Fibroblast of skin of scalp (primary cell): ENCODE measurements around the gene ITGA3.

Experiments used
- DNase-seq: peaks from one replicate; pipeline ENCODE4 v3.0.0-alpha.2; 2013

ITGA3 gene

DNA sequence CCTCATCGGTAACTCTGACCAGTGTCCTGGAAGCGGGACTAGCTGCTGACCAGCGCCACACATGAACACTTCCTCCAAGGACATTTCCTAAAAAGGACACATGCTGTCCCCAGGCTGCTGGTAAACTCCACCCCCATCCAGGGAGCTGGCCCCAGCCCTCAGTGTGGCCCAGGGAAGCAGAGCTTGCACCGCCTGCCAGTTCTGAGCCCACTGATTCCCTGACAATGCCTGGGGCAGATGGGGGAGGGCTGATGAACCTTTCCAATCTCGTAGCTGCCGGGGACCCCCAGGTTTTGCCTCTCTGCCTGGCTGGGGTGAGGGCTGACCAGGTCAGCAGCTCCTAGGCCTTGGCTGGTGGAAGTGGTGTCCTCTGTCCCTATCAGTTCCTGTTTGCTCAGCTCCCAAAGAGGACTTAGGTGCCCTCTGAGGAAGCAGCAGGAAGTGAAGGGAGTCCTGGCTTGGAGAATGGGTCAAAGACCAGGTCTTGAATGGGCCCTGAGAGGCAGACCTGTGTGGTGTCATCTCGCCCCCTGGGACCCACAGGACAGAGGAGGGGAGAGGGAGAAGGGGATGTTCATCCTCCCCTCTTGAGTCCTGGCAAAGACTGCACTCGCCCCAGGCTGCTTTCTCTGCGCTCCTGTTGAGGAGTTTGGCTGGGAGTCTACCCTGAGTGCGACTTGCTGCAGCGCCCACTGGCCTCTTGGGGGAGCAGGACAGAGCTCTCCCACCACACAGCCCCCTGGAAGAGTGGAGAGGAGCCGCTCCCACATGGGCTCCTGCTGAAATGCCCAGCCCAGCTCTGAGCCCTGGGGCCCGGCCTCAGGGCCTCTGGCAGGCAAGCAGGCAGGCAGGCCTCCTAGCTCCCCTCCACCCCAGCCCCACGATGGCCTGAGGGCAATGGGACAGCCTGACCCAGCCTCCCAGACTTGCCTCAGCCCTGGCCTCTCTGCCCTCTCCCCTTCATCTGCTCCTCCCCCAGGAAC lies 56.1 kb downstream of the ITGA3 start:
- DNase-seq: peak; percentile 35

DNA sequence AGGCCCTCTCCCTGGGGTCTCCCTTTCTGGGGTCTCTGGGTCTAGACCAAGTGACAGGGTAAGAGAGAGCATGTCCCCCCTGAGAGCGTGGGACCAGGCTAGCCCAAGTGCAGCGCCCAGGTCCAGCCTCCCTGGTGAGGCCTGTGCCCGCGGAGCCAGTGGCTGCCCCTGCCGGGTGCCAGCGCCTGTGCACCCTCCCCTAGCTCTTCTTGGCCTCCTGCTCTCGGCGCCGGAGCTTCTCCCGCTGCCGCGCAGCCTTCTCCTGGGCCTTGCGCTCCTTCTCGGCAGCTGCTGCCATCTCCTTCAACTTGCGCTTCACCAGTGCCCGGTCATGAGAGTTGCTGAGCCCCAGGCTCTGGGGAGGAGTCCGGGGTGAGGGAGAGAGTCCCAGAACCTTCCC lies 56.8 kb downstream of the ITGA3 start:
- DNase-seq: no peak

DNA sequence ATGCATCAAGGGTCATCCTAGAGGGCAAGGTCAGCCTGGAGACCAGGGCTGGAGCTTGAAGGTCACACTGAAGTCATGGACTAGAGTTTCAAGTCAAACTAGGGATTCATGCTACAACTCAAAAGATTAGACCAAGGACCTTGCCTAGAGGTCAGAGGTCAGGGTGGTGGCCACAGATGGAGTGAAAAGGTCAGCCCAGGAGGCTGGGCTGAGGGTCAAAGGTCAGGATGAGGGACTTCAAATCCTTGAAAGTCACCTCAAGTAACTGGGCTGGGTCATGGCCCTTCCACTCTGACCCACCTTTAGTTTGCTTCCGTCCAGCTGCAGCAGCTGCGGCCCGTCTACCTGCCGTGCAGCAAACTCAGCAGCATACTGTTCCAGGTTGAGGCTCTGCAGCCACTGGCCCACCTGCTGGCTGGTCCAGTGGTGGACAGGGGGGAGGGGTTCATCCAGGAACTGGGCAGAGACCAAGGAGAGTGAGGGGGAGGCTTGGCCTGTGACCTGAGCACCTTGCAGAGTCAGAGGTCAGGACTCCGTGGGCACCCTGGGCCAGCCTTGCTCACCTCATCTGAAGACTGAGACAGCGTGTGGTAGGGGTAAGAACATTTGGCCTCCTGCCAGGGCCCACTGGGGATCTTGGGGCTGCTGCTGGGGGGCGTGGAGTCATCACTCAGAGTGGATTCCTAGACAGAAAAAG lies 57.9 kb downstream of the ITGA3 start:
- no peak for DNase-seq

DNA sequence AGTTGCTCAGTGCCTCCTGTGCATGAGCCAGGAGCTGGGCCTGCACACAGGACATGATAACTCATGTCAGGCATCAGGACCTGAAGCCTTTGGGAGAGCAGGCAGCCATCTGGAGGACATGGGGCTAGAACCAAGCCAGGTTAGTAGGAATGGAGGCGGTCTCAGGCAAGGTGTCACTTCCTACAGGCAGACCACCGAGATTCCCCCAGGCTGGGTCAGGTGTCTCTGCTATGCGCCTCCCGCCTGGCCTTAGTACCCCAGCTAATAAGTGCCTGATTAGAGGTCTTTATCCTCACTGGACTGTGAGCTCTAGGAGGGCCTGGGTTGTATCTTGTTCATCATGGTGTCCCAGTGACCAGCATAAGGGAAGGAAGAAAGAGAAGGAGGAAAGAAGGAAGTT lies 58.5 kb downstream of the ITGA3 start:
- DNase-seq: no peak

DNA sequence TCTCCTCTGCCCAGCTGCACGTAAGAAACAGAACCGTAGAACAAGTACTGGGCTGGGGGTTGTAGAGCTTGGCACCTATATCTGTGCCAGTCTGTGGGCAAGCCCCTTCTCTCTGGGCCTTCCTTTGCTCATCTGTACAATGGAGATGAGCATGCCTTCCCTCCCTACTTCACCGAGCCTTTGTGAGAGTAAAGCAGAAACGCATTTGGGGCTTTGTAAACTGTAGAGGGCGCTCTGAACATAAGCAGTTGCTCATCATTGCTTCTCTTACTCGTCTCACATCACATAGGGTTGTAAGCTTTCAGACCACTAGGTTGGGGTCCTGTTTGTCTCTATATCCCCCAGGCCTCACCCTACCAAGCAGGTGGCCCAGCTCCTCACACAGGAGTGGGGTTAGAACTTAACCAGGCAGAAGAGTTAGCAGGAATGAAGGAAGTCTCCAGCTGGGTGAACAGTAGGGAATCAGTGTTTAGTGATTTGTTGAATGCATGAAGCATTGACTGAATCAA lies 59.0 kb downstream of the ITGA3 start:
- DNase-seq: peak; percentile 70

DNA sequence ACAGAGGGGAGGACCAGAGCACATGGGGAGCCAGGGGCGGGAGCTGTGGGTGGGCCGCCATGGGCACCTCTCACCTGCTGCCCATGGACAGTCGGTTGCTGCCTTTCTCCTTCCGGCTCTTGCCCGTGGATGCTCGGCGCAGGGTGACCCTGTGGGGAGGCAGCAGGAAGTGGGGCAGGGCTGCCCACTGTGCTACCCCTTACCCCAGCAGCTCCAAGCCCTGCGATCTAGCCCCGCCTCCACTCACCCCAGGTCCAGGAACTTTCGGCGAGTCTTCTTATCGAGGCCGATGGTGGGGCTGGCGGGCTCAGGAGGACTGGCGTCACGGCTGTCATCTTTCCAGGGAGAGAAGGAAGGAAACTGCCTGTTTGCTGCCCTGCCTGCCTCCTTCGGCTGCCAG lies 59.8 kb downstream of the ITGA3 start:
- no peak for DNase-seq

DNA sequence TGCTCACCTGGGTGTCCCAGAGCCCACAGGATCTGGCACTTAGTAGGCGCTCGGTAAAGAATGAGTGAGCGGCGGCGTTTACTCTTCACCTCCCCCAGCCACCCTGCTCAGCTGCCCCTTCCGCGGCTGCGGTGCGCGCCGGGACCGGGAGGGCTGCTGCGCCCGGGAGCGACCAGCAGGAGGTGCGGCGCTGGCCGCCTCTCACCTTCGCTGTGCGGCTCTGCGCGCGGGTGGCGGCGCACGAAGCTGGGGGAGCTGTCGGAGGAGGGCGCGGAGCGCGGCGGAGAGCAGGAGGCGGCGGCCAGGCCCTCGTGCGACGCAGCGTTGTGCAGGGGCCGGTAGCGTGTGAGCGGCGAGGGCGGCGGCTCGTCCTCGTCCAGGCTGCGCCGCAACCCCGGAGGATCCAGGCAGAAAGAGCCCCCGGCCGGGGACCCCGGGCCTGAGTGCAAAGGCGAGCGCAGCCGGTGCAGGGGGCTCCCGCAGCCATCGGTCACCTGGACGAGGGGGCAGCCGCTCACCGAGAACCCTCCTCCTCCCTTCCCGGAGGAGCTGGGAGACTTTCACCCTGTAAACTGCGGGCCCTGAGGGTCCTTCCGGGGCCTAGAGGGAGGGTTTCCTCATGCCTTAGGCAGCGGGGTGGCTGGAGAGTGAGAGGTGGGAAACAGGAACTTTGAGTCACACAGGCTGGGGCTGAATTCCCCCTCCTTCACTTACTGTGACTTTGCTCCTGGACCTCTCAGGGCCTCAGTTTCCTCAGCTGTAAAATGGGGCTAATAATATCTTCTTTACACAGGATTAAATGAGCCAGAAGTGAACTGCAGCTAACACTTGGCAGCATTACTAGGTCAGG lies 61.5 kb downstream of the ITGA3 start:
- DNase-seq: no peak

DNA sequence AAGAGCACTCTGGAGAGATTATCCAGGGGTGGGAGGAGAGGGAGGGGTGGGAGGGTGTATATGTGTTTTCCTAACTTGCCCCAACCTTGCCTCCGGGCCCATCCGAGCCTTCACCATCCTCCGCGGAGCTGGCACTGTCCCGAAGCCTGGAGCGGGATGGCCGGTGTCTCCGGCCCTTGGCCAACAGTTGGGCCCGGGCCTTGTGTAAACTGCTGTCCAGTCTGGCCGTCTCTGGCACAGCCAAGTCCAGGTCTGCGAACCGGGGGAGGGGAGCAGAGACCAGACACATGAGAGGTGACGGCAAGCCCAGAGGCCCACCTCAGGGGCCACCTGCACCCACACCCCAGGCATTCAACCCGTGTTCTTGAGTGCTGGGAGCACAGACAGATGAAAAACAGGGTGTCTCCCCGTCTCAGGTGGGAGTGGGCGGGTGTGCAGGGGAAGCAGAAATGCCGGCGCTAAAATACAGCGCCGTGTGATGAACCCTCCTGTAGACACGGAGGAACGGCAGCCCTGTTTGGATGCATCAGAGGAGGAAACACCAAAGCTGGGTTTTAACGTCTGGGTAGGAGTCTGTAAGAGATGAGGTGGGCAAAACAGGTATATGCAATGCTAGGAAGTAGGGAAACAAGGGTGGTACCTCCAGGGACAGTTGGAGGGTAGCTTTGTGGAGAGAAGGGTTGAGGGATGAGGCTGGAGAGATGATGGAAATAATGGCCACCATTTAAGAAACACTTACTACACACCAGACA lies 62.3 kb downstream of the ITGA3 start:
- no peak for DNase-seq

DNA sequence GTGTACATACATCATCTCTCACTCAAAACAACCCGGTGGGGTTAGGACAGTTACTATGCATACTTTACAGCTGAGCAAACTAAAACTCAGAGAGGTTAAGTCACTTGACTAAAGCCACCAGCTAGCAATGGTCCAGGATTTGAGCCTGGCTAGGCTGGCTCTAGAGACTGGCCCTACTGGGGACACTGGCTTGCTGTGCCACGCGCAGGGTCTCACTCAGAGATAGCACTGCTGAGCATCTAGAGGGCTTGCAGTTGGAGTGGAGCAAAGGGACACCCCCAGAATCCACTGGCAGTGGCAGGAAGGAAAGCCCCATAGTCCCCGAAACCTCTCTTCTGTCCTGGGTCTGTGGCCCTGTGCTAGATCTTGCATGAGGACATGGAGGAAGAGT lies 62.9 kb downstream of the ITGA3 start:
- DNase-seq: no peak

DNA sequence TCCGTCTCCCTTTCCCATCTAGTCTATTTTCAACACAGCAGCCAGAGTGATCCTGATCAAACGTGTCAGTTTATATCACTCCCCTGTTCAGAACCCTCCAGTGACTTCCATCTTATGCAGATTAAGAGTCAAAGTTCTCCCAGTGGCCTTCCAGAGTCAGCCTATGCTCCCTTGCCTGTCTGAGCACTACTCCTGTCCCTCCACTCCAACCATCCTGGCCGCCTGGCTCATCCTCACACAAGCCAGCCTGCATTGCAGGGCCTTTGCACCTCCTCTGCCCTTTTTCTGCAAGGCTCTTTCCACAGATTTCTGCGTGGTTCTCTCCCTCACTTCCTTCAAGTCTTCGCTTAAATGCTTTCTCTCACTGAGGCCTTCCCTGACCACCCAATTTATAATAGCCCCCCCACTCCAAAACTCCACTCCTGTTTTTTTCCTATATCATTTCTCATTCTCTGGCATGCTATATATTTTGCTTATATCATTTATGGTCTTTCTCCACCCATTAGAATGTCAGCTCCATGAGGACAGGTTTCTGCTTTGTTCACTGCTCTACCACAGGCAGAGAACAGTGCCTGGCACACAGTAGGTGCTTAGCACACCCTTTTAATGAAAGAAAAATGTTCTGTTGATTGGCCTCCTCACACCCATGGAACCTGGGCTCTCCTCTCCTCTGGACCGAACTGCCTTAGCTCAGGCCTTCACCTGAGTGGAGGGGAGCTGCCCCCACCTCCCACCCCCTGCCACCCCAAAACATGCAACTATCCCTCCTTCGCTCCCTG lies 64.8 kb downstream of the ITGA3 start:
- DNase-seq: no peak

DNA sequence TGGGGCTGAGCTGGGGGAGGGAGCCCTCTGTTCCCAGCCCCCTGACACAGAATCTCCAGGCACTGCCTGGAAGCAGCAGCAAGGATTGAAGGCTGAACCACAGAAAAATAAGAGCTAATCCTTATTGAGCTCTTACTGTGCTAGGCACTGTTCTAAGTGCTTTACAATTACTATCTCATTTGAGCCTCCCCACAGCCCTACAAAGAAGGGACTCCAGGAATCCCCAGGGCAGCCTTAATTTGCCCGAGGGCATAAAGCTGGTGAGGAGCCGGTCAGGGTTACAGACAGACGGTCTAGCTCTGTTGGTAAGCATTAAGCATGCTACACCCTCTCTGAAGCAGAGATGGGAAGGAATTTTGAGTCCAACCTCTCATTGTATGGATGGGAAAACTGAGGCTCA lies 67.0 kb downstream of the ITGA3 start:
- DNase-seq: no peak

DNA sequence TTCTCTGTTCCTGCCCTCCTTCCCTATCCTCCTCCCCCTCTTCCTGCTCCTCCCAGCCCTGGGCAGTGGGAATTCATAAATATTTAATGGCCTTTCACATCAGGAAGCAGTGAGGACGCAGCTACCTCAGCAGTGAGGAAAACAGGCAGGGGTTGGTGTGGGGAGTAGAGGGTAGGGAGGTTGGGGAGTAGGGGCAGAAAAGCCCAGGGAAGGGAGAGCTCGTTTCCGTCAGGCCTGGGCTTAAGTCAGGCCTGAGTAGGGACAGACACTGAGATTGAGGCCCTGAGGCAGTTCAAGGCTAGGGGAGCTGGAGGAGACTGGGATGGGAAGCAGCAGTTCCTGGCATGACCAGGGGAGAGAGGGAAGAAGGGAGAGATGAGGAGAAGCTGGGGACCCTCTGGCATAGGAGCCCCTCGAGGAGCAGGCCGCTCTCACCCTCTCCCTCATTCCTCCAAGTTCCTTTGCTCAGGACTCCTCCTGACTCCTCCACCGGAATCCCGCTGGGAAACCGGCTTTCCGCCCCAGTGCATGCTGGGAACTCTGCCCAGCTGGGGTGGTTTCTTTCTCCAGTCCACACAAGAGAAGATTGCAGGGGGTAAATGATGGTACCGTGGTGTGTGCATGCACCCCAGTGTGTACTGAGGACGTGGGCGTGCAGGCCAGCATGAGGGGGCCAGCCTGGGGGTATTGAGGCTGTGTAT lies 67.9 kb downstream of the ITGA3 start:
- DNase-seq: peak; percentile 45

DNA sequence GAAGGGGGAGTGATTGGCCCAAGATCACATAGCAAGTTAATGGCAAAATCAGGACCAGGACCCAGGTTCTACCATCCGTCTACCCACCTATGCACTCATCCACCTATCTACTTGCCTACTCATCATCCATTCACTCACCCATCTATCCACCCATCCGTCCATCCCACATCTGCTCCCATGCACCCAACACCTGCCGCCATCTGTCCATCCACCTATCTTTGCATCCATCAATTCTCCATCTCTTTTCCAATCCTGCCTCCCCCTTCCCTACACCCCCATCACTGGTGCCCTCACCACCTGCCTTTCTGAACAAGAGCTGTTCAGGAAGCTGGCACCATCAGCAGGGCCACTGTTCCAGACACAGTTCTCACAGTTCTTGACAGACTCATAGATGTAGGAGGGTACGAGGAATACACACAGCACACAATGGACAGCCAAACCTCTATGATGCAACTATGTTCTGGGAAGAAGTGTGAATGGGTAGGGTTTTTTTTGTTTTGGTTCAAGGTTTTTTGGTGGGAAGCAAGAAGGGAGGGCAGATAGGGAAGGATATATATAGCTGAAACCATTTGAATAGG lies 69.6 kb downstream of the ITGA3 start:
- no peak for DNase-seq

DNA sequence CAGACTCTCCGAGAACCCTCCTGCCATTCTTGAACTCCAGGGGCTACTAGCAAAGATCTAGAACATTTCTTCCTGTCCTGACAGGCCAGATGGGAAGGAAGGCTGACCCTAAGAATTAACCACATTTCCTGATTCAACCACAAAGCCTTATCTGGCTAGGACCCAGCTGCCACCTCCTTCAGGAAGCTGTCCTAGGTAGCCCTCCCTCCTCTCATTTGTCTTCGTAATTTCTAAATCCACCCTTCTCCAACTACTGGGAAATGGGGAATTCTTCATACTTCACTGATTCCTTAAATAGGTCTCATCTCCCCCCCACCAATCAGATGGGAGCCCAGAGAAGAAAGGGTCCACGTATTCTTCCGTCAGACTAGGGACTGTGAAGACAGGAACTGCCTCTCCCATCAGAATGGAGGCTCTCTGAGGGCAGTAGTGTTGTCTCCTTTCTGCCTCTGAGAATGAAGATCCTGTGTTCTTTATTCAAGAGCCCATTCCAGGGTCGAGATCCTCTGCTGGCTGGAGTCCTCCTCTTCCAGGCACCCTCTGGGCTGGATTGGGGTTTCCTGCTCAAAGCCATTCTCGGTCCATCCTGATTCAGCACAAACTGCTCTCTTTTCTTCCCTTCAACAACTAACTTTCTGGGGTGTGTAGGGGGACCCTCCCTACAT lies 71.9 kb downstream of the ITGA3 start:
- DNase-seq: no peak

DNA sequence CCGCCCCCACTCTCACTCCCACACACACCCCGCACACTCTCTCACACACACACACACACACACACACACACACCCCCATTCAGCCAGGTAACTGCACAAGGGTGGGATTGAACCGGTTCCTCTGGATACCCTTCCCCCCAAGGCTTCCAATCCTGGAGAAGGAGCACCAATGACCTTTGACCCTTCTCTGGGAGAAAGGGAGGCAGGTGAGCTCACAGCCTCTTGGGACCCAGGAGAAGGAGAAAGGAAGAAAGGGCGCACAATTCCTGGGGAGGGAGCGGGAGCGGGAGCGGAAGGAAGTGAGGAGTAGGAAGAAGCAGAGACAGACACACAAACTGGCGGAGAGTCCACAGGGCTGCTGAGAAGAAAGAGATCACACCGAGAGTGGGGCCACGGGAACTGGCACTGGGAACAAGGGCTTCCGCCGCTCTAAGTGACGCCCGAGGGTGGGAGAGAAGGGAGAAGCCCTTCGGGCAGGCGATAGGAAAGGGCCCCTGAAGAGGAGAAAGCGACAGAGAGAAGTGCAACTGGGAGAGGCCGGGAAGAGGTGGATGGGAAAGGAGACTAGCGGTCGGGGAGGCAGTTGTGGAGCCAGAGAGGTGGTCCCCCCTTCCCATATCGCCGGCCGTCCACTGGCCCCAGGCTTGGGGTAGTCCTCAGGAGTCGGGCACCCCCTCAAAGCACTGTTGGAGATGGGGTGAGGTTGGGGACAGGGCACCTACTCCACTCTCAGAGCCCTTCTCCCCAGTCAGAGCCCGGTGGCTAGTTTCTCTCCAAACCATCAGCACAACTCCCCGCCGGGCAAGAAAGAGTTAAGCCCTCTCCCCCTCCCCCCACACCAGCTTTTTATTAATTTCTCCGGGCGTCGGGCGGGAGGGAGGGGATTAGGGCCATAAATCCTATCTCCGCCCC lies 72.8 kb downstream of the ITGA3 start:
- DNase-seq: peak; percentile 22

DNA sequence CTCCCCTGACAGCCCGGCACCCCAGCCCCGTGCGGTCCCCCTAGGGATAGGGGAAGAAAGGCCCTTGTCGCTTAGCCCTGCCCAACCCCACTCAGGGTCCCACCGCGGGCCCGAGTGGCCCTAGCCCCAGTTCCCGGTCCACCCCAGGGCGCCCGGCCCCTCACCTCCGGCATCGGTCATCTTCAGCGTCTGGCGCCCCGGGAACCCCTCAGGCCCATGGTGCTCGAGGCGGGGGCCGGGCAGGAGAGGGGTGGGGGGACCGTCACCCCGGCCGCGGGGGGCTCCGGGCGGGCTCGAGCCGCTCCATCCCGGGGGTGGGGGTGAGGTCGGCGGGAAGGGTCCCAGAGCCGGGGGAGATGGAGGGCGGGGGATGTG lies 73.4 kb downstream of the ITGA3 start:
- no peak for DNase-seq

DNA sequence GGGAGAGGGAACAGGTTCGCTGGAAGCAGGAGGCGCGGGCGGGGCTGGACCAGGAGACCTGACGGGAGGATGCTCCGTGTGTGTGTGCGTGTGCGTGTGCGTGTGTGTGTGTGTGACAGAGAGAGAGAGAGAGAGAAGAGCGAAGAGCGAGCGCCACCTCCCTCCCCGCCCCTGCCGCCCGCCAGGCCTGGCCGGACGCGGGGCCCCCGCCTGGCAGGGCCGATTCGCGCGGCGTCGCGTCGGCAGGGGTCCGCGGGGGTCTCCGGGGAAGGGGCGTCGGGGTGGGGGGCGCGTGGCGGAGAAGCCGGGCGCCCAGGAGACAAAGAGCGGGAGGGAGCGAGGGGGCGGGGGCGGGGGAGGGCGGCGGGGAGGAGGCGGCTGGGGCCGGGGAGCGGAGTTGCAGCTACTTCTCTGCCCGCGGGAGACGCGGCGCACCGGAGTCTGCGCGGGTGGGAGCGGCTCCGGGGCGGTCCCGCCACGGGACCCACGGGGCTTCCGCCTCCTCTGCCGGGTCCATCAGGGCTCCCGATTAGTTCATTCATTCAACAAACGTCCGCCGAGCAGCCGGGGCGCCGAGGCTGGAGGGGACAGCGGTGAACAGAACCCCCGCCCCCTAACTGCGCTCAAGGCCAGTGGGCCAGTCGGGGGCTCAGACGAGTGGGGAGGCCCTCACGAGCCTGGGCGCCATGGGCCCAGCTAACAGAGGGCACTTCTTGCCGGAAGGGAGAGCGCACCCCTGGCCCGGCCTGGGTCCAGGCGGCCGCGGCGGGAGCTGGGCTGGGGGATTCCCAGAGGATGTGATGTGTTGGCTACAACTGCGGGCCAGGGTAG lies 74.0 kb downstream of the ITGA3 start, which contains the start of gene SAMD14:
SAMD14 (minus strand) TSS at position 433 of the 831 bp plus-strand sequence. CDS start 5,201 bp downstream, outside the sequence.
- DNase-seq: peak; percentile 61
